ENCODE results near the gene MTR.

Gene MTR

DNA sequence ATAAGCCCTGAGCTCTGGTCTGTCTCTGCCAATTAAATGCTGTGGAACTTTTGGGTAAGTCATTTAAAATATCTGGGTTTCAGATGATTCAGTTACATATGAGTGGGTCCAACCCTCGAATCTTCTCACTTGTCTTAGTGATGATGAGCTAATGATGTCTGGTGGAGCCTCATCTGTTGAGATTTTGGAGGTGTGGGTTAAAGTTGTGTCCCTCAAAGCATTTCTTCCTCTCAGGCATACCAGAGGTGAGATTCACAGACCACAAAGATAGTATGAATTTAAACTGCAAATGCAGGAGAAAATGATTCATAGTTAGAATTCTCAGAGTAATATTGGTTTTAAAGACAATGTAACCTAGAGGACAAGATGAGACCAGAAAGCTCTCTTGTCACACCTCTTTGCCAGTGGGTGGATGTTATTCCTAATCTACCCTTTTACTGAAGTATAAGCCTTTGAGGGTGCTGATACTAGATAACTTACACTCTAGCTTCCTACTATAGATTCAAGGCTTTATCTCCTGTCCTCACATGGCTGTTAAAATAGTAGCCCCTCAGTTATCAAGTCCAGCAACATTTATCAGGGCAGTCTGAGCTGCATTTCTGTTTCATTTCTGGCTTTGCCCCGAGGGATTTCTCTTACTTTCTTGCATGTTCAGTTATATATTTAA is 118.4 kb downstream of the MTR start:
- no peak for DNase-seq

DNA sequence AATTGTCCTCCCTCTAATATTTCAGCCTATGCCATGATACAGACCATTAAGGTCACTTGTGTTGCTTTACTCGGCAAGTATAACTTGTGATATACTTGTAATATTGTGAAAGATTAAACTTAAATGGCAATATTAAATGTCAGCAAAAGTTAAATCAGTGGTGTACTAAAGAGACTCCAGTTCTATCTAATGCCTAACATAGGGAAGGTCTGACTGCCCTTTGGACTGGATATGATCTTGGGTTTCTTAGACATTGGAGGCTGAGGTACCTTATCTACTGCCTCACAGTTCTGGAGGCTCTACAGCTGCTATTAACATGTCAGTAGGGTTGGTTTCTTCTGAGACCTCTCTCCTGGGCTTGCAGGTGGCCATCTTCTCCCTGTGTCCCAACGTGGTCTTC is 119.3 kb downstream of the MTR start:
- no peak for DNase-seq

DNA sequence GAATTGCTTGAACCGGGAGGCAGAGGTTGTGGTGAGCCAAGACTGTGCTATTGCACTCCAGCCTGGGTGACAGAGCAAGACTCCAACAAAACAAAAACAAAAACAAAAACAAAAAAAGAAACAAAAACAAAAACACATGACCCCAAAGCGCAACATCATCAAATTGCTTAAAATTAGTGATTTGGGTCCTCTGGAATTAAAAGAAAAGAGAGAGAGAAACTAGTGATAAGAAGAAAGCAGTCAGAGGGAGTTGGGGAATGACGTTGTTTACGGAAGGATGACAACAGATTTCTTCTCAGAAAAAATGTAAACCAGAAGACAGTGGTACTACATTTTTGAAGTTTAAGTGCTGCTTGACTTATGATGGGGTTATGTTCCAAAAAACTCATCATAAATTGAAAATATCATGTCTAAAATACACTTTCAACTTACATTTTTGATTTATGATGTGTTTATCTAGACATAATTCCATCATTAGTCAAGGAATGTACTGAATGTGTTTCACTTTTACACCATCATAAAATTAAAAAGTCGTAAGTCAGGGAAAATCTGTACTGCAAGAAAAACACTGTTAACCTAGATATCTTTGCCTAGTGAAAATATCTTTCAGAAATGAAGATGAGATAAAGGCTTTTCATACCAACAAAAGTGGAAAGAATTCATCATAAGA is 121.2 kb downstream of the MTR start:
- no peak for DNase-seq

DNA sequence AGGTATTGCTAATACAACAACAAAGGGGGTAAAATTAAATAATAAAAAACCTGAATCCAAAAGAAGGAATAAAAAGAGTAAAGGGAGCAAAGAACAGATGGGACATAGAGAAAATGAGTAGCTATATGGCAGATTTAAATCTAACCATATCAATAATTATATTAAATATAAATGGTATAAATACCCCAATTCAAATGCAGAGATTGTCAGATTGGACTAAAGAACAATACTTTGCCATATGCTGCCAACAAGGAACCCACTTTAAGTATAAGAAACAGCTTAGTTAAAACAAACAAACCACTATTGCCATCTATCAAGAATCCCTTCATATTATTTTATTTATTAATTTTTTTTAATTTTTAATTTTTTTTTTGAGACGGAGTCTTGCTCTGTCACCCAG is 122.4 kb downstream of the MTR start:
- no peak for DNase-seq

DNA sequence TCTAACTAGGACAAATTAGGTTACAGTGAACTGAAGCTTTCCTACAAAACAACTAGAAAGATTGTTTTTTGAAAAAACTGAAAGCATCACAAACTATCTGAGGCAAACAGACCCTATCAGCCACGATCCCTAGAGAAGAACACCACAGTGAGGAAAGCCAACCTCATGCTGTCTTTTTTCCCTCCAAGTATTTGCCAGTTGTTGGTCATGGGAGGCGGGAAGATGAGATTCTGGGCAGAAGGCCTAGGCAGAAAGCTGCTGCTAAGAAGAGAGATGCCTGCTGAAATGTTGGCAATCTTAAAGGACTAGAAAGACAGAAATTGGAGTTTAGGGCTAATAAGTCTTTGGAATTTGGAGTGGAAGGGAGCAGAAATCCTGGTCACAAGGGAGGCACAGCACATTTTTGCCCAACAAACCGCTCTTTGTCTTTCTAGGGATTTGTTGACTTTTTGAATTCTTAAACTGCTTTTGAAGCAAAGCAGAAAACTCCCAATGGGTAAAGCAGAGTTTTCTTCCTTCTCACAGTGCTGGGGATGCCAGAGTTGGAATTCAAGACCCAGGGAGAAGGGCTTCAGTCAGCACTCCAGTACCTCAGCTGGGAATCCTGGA is 125.3 kb downstream of the MTR start:
- no peak for DNase-seq

DNA sequence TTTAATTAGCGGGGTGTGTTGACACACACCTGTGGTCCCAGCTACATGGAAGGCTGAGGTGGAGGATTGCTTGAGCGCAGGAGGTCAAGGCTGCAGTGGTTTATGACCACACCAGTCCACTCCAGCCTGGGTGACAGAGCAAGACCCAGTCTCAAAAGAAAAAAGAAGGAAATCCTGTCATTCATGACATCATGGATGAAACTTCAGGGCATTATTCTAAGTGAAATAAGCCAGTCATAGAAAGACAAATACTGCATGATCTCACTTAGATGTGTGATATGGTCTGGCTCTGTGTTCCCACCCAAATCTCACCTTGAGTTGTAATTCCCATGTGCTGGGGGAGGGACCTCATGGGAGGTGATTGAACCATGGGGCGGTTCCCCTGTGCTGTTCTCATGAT is 126.5 kb downstream of the MTR start:
- DNase-seq: no peak

DNA sequence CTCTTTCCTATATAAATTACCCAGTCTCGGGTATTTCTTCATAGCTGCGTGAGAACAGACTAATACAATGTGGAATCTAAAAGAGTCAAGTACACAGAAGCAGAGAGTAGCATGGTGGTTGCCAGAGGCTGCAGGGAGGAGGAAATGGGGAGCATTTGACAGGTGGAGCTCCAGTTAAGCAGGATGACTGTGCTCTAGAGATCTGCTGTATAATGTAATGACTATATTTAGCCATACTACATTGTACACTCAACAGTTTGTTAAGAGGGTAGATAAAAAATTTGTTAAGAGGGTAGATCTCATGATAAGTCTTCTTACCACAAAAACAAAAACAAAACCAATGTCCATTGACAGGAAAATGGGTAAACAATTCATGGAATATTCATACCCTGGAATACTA is 127.1 kb downstream of the MTR start:
- no peak for DNase-seq

DNA sequence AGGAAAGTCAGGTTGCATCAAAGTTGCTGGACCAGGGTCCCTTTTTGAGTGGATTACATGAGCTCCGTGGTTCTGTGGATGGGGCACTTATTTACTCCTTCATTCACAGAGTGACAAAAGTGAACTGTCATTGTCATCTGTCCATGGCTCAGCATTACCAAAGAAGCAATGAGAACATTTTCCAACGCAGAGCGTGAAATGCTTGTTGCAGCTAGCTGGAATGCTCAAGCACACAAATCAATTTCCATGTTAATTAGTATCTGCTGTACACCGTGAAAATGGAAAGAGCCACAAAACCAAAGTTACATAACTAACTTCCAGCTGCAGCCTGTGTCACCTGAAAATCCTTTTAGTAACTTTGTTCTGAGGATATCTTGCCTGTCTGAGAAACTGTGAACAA is 130.3 kb downstream of the MTR start:
- DNase-seq: no peak

DNA sequence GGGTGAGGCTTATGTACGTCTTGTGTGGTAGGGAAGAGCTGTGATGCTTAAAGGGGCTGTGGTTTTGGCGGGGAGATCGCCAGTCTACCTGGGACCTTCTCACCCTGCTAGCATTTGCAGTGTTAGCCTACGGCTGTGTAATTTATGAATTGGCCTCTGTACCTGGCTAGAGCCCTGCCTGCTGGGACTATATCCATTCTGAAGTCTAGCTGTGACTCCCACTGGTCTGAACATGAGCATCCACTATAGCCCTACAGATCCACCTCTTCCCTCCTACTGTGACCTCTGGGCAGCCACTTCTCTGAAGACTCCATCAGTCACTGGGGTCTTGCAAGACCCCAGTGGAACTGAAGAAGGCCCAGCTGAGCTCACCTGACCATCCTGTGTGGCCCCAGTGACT is 135.4 kb downstream of the MTR start:
- DNase-seq: no peak

DNA sequence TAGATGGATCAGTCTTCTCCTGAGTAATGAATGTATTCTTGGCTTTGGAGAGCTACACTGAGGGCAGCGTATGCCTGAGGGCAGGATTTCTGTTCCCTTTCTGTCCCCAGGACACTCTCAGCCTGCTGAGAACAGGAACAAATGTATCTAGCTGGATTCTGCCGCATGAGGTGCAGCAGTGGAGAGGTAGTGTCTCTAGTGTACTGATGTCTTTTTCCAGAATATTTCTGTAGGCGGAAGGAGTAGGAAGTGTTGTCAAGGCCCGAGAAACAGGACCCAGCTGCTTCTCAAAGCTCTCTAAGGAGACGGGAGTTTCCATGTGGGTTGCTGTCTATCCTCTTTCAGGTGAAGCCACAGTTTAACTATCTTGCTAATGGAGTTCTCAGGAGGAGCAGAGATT is 143.7 kb downstream of the MTR start:
- DNase-seq: no peak

DNA sequence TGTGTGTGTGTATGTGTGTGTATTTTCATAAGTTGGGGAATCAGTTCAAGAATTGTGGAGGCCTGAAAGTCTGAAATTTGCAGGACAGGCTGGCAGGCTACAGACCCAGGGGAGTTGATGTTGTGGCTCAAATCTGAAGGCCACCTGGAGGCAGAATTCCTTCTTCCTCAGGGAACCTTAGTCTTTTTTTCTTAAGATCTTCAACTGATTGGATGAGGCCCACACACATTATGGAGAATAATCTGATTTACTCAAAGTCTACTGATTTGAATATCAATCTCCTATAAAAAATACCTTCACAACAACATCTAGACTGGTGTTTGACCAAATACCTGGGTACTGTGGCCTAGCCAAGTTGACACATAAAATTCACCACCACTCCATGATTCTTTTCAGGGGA is 147.3 kb downstream of the MTR start:
- no peak for DNase-seq

DNA sequence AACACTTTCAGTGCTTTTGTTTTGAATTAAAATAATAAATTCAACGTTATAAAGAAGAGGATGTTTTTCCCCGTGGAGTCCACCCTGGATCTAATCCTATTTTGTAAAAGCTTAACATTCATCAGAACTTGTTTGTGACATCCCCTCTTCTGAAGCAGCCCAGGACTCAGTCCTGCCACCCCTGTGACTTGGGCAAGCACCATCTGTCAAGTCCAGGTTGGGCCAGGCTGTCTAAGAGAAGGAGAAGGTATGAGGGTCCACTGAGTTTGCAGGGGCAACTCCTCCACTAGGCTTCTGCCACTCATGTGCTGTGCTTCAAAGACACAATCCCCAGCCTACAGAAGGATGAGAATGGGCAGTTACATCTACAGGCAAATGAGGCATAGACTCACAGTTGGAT is 149.5 kb downstream of the MTR start:
- no peak for DNase-seq

DNA sequence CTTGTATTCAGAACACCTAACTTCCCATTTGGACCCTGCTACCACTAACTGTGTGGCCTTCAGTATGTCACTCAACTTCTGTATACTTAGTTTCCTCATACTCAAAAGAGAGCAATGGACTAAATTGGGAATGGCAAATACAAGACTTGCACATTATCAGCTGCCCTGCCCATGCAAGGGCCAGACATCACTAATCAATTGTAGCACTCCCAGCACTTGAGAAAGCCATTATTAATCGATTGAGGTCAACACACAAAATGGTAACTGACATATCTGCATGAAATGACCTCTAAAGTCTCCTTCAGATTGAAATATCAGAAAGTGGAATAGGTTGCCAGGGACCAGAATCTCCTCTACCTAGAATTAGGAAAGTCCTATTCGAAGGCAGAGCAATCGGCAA is 149.9 kb downstream of the MTR start:
- no peak for DNase-seq

DNA sequence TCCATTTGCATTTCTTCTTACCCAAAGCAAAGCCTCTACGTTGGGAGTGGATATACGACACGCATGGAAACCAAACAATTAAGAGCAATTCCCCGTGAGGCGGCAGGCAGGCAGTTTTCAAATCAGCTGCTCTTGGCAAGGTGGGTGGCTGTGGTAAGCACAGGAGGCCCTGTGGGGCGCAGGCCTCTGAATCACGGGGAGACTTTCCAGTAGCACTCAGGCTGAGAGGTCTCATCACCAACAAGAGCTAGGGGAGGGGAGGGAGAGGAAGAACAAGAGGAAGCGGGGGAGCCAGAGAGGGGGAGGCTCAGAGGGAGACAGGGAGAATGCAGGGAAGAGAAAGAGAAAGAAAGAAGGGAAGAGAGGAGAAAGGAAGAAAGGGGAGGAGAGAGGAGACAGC is 152.7 kb downstream of the MTR start:
- no peak for DNase-seq

DNA sequence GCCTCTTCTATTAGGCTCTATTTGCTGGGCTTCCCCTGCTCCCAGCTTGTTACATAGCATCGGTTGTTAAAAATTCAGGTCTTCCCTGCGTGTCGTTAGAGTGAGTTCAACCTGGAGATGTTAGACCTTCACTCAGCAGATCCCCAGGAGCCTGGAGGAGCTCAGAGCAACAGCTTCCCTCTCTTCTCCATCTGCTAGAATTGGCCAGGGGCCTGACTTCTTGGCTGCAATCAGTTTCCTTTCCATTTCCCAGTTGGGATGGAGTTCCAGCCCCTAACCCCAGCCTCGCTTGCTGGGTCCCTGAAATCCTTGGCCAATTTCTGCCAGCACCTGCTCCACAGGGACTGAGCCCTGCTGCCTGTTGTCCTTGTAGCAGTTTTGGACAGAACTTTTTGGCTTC is 153.3 kb downstream of the MTR start:
- no peak for DNase-seq

DNA sequence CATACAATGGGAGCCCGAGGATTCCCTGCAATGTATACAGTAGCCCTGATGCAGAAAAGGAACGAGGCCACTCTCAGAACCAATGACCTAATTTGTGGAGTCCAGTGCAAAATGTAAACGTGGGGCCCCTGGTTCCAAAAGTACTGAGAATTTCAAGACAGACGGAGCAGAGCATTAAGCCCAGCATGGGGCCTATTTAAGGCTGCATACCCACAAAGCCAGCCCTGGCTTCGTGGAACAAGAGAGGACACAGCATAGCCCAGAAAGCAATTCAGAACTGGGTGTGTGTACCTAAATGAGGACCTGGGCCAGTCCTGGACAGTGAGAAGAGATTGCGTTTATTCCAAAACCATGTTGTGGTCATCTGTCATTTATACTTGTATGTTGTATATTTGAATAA is 153.9 kb downstream of the MTR start:
- DNase-seq: no peak

DNA sequence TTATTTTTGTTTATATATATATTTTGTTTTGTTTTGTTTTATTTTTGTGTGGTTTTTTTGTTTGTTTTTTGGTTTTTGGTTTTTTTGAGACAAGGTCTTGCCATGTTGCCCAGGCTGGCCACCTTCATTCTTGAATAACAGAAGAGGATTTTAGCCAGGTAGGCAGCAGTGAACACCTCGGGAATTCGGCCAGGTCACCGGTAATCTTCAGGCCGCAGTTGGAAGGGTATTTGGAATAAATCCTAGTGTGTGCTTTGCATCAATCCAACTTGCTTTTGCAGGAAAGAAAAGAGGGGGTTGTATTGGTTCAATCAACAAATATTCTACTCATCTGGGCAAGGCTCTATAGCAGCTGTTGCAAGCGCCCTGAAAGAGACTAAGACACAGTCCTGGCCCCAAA is 155.3 kb downstream of the MTR start:
- DNase-seq: no peak

DNA sequence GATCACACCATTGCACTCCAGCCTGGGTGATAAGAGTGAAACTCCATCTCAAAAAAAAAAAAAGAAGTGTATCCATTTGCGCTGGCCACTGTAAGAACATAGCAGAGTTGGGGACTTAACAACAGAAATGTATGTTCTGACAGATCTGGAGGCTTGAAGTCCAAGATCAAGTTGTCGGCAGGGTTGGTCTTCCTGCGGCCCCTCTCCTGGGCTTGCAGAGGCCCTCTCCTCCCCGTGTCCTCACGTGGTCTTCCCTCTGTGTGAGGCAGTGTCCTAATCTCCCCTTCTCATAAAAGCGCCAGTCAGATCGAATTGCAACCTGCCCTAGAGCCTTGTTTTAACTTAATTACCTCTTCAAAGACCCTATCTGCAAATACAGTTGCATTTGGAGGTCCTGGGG is 156.6 kb downstream of the MTR start:
- DNase-seq: no peak

DNA sequence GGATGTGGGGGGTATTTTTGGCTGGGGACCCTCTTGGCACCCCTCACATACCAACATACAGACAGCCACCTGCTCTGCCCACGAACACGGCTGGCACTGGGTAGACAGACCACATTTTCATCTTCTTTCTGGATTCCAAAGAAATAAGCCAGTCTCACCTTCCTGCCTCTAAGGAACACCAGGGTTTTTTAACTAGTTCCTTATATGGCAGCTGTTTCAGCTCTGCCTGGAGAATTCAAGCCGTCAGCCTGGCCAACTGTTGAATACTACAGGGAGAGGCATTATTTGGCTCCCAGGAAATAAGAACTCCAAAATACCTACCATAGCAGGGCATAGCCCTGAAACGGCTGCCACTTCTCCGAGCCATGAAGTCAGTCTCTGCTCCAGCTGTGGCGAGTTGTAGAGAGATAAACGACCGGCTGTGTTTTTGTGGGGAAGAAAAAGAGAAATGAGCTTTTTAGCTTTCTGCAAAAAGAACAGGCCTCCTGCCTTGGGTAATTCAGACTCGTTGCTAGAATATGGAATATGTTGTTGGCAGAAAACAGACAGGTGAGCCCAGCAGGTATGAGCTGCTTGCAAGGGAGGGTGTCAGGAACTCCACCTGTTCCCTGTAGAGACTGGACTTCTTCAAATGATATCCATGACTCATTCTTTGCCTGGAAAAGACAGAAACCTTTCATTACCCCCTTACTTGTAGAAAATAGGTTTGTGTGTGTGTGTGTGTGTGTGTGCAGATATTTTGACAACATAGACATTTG is 157.3 kb downstream of the MTR start:
- DNase-seq: no peak

DNA sequence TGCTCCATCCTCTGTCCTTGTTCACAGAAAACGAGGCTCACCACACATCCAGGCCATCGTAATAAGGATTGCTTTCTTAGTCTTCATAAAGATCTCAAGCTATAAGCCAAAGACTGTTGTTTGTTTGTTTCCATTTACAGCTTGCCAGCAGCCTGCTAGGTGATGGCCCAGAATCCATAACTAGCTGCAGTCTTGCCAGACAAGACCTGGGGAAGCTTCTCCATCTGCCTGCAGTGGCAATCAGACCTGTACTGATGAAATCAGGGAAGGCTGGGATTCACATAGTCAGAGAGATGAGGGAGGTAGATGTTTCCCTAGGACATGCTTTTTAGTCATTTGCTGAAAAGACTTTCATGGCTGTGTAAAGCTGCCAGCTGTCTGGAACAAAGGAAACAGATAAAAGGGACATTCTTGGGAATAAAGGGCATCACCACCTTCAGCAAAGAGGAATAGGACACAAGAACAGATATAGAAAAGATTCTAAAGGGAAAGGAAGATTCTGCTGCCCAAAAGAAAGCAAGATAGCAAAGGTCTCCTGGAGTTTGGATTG is 158.1 kb downstream of the MTR start:
- no peak for DNase-seq

All from MV-4-11 (cell line).